DMS79 (cell line): Measurements from ENCODE around the gene PRKG1.
"Not testable (repeated sequence)": the region's sequence is repeated elsewhere in the genome, so short reads cannot be mapped to it uniquely, and the experiment has no call there.

Source experiments
- DNase-seq: peaks from one replicate; lab custom pipeline; 2025; lab: John Stamatoyannopoulos, UW

PRKG1 gene

GRCh38 chr10:51227897-51228713 is 153.8 kb downstream of the PRKG1 start:
- no peak for DNase-seq

DNA sequence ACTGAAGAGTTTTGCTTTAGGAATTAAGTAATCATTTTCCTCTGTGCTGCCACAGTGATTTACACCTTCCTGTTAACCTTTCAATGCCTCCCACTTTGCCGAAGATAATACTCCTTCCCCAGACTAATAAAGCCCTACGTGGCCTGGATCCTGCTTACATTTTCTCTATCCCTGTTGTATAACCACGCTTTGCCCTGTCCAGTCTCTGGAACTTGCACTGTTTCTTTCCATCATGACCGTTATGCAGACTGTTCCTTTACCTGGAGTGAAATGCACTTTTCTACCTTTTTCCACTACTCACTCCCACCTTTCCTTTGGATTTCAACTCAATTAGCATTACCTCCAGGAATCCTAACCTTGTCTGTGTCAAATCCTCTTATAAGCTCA is 154.4 kb downstream of the PRKG1 start:
- no peak for DNase-seq

DNA sequence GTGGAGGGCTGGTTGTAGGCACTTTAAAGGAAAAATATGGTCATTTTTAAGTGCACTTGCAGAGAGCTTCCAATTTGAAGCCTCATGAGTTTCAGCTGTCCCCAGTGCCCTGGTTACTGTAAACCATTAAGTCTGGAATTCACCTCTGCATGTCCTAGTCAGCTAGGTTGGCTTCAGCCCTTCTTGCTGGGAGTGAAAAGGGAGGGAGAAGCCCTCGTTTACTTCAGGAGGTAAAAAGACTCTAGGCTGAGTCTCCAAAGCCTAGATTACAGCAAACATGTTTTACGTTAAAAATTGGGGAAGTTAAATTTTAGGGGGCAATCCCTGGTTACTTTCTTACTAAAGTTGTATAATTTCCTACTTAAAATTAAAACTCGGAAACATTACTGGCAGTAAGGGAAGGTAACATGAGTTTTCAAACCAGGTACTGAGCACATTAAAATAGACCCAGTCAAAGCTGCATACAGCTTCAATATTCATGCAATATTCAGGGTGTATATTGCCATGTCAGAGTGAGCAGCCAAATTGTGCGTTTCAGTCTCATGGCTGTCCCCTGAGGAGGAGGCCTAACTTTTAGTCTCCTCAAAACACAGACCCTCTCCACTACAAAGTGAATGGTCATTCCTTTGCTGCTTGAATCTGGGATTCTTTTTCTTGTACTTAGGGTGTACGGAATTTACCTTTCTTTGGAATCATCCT is 156.7 kb downstream of the PRKG1 start:
- DNase-seq, result no peak

DNA sequence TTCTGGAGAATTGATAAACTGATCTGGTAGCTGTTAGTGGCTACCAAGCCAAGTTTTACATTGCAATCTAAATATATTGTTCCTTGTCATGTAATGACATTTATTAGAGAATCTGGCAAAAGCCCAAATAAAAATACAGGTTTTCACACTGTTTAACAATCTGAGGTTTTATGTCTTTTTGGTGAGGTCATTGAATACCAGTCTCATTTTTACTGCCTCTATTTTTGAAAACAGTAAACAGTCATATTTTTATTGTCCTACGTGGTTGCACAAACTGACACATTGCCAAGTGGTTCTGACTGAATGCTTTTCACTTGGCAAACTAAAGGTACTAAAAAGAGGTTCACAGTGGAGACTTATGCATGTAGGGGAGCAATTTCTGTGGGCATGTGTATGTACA is 157.5 kb downstream of the PRKG1 start:
- DNase-seq, result no peak

DNA sequence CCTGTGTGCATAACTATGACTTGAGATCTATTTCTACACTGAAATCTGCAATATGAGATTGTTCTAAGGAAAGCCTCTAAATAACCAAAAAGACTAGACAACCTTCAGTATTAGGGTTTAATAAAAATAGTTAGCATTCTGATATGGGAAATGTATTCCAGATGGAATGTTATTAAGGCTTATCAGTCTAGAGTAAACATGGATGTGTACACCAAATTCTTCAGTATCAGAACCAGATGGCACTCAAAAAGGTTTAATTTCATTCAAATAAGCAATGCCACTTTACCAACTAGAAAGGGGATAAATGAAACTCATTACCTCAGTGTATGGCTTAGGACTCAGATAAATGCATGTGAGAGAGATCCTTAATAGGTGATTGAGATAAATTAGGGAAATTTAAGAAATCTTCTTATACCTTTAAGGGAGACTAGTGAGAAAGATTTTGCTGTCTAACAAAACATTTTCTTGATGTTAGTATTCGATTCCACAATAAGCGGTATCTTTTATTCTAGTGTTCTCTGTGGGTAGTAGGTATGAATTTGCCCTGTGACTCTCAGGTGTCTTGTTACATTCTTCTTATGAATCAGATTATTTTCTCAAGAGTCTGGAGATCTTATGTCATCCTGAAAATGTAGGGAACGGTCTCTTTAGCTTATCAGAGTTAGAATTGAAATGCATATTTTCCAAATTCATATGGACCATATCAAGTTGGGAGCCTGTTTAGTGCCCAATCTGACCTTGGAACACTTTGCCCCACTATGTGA is 159.2 kb downstream of the PRKG1 start:
- no peak for DNase-seq

GRCh38 chr10:51235865-51236264 is 161.6 kb downstream of the PRKG1 start:
- no peak for DNase-seq

DNA sequence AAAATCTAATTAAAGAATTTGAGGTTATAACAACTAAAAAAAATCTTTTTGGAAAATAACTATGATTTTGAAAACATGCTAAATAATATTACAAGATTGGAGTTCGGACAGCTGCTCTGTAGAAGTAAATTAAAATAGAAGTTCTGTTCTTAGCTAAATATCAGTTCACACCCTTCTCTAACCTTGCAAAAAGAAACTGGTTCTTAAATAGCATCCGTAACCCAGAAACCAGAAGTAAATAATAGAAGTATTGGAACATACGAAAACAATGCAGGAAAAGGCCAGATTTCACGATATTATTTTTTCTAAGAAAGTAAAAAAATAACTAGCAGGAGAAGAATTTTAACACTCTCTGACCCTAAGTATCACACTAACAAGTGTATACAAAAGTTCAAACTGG is 164.7 kb downstream of the PRKG1 start:
- DNase-seq, result no peak

GRCh38 chr10:51241461-51241860 is 167.2 kb downstream of the PRKG1 start:
- no peak for DNase-seq

DNA sequence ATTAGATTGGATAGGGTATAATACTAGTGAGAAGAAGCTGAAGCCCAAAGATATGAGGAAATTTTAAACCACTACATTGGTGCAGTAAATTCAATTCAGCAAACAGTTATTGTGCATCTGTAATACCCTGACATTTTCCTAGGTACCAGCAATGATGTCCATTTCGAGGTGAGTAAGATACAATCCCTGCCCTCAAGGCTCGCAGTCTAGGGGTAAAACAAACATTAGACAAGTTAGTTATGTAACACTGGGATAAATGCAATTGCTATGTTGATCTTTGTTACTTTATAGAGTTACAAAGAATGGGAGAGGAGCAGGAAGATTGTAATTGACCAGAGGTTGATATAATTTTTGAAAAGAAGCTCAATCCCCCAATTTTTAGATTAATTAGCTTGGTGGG is 168.1 kb downstream of the PRKG1 start:
- no peak for DNase-seq

DNA sequence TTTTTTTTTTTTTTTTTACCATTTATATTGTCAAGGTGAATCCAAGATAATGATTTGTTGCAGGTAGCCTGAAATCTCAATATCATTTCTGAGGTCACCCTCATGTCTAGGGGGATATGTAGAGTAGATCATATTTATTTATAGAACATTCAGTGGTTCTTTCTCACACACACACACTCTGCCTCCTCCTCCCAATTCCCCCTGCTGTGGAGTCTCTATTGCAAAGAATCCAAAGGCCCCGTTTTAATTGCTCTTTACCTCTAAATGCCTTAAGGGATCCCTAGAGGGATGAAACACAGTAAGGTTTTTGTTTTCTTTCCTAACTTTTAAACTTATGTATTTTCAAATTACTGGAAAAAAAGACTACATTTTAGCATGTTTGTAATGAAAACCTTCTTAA is 170.0 kb downstream of the PRKG1 start:
- no peak for DNase-seq

- DNase-seq, result no peak
Measured at GRCh38 chr10:51244748-51245490, 170.6 kb downstream of the PRKG1 start.

- DNase-seq, result no peak
Measured at GRCh38 chr10:51246156-51246555, 171.9 kb downstream of the PRKG1 start.

GRCh38 chr10:51250278-51250920 is 176.1 kb downstream of the PRKG1 start:
- no peak for DNase-seq

GRCh38 chr10:51251110-51251509 is 176.8 kb downstream of the PRKG1 start:
- no peak for DNase-seq

- no peak for DNase-seq
Measured at GRCh38 chr10:51255381-51255780, 181.1 kb downstream of the PRKG1 start.

GRCh38 chr10:51257511-51258248 is 183.4 kb downstream of the PRKG1 start:
- DNase-seq, result no peak

- no peak for DNase-seq
Measured at GRCh38 chr10:51260376-51260775, 186.1 kb downstream of the PRKG1 start.

DNA sequence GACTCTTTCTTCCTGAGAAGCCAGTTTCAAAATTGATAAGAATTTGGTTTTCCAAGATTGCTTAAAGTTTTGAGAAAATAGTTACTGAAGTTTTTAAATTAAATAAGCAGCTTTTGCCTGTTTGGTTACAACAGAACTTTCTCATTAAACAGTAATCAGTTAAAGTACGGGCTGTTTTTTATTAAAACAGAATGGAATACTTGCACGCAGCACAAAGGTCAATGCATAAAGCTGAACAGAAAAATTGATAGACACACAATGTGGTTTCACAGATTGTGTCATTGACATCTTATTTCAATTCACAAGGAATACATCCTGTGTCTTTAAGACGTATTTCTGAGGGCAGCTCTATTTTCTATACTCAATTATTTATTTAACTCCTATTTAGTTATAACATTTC is 192.2 kb downstream of the PRKG1 start:
- no peak for DNase-seq

DNA sequence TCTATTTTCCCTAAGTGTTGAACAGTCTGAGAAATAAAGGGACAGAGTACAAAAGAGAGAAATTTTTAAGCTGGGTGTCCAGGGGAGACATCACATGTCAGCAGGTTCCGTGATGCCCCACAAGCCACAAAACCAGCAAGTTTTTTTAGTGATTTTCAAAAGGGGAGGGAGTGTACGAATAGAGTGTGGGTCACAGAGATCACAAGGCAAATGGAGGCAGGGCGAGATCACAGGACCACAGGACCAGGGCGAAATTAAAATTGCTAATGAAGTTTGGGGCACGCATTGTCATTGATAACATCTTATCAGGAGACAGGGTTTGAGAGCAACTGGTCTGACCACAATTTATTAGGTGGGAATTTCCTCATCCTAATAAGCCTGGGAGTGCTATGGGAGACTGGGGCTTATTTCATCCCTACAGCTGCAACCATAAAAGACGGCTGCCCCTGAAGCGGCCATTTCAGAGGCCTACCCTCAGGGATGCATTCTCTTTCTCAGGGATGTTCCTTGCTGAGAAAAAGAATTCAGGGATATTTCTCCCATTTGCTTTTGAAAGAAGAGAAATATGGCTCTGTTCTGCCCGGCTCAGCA is 193.8 kb downstream of the PRKG1 start:
- not testable (repeated sequence) for DNase-seq

GRCh38 chr10:51269821-51270220 is 195.5 kb downstream of the PRKG1 start:
- no peak for DNase-seq
